Measurements from ENCODE around the gene EMP1.
A peak's percentile ranks its signal among the peaks of the same experiment; 100 is the strongest.

EMP1 gene

GRCh38 chr12:13211191-13211858, 14.8 kb downstream of the EMP1 start:
- H3K4me3 Mint-ChIP-seq: no peak overlapping the region
- peaks cover 7% of the 10 kb centered on the region for H3K27me3 Mint-ChIP-seq
- ATAC-seq (ENCODE audit: low read depth) (no peak), DNase-seq (ENCODE audit: low spot score in 2 of 2) (no peak)
- H3K4me1 Mint-ChIP-seq: peaks cover 4% of the 10 kb centered on the region
- H3K36me3 Mint-ChIP-seq: no peaks in the 10 kb centered on the region
- H3K27ac Mint-ChIP-seq: no peak overlapping the region
- H3K9me3 Mint-ChIP-seq: no peaks in the 10 kb centered on the region

DNA sequence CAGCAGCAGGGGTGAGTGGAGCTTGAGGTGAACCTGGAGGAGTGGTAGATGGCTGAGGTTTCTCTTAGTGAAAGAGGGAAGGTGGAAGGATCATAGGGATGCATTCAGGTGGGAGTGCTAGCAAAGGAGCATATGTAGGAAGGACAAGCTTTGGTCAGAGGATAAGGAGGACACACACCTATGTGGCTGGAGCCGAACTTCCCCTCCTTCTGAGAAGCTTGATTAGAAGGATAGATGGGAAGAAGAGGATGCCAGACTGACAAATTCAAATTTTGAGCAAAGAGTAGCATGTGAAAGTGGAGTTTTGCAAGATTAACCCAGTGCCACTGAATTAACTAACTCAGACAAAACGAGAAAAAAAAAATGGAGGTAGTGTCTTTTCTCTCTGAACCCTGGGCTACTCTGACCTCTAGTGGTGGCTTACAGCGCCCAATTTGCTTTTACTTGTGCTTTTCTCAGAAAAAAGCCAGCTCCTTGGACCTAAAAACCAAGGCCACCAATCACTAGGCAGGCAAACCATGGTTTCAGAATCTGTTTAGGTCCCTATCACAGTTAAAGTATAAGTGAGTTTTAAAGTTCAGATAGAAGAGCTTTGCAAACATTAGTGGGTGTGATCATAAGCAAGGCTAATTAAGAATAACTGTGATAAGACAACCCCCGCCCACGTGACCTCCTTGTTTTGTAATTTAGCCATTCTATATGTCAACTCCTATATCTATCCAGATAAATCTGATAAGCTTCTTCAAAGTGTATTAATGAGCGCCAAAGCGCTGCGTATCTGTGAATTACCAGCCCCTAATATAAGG, 15.5 kb downstream of the EMP1 start:
- no peak overlapping the region for H3K27ac Mint-ChIP-seq
- peaks cover 4% of the 10 kb centered on the region for H3K4me1 Mint-ChIP-seq
- no peaks in the 10 kb centered on the region for H3K9me3 Mint-ChIP-seq
- peaks cover 7% of the 10 kb centered on the region for H3K27me3 Mint-ChIP-seq
- no peak overlapping the region for H3K4me3 Mint-ChIP-seq
- DNase-seq (ENCODE audit: low spot score in 2 of 2): peak; percentile 68 to 76
- peak; percentile 82 for ATAC-seq (ENCODE audit: low read depth)
- H3K36me3 Mint-ChIP-seq: no peaks in the 10 kb centered on the region

DNA sequence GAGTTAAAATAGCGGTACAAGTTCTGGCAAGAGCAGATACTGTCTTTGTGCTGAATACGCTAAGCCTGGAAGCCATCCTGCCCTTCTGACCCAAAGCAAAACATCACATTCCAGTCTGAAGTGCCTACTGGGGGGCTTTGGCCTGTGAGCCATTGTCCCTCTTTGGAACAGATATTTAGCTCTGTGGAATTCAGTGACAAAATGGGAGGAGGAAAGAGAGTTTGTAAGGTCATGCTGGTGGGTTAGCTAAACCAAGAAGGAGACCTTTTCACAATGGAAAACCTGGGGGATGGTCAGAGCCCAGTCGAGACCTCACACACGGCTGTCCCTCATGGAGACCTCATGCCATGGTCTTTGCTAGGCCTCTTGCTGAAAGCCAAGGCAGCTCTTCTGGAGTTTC, 18.5 kb downstream of the EMP1 start:
- Mint-ChIP-seq H3K9me3 (peaks cover 2% of the 10 kb centered on the region), H3K27me3 (peaks cover 4% of the 10 kb centered on the region), H3K27ac (no peak overlapping the region), H3K4me3 (no peak overlapping the region), H3K4me1 (peaks cover 4% of the 10 kb centered on the region), H3K36me3 (peaks cover 2% of the 10 kb centered on the region)
- no peak for ATAC-seq (ENCODE audit: low read depth)
- no peak for DNase-seq (ENCODE audit: low spot score in 2 of 2)

GRCh38 chr12:13218641-13219040, 22.1 kb downstream of the EMP1 start:
- peaks cover 3% of the 10 kb centered on the region for H3K9me3 Mint-ChIP-seq
- DNase-seq (ENCODE audit: low spot score in 2 of 2): no peak
- H3K36me3 Mint-ChIP-seq: peaks cover 2% of the 10 kb centered on the region
- H3K27me3 Mint-ChIP-seq: peaks cover 9% of the 10 kb centered on the region
- no peak overlapping the region for H3K27ac Mint-ChIP-seq
- H3K4me3 Mint-ChIP-seq: no peak overlapping the region
- no peak for ATAC-seq (ENCODE audit: low read depth)
- H3K4me1 Mint-ChIP-seq: no peaks in the 10 kb centered on the region

- H3K36me3 Mint-ChIP-seq: peaks cover 2% of the 10 kb centered on the region
- H3K4me3 Mint-ChIP-seq: no peak overlapping the region
- H3K27ac Mint-ChIP-seq: no peak overlapping the region
Observed at GRCh38 chr12:13219320-13219719, 22.8 kb downstream of the EMP1 start.

GRCh38 chr12:13220838-13221237, 24.3 kb downstream of the EMP1 start:
- H3K9me3 Mint-ChIP-seq: peaks cover 3% of the 10 kb centered on the region
- no peak overlapping the region for H3K27ac Mint-ChIP-seq
- DNase-seq (ENCODE audit: low spot score in 2 of 2) (no peak), ATAC-seq (ENCODE audit: low read depth) (no peak)
- no peak overlapping the region for H3K4me3 Mint-ChIP-seq
- H3K4me1 Mint-ChIP-seq: no peaks in the 10 kb centered on the region
- peaks cover 2% of the 10 kb centered on the region for H3K36me3 Mint-ChIP-seq
- peaks cover 17% of the 10 kb centered on the region for H3K27me3 Mint-ChIP-seq

More at GRCh38 chr12:13219320-13219719, 22.8 kb downstream of the EMP1 start:
- DNase-seq (ENCODE audit: low spot score in 2 of 2) (no peak), ATAC-seq (ENCODE audit: low read depth) (no peak)
- H3K4me1 Mint-ChIP-seq: no peaks in the 10 kb centered on the region
- peaks cover 14% of the 10 kb centered on the region for H3K27me3 Mint-ChIP-seq
- peaks cover 3% of the 10 kb centered on the region for H3K9me3 Mint-ChIP-seq

- no peak overlapping the region for H3K27ac Mint-ChIP-seq
- H3K4me1 Mint-ChIP-seq: no peaks in the 10 kb centered on the region
- H3K9me3 Mint-ChIP-seq: peaks cover 3% of the 10 kb centered on the region
- no peak for ATAC-seq (ENCODE audit: low read depth)
- no peak for DNase-seq (ENCODE audit: low spot score in 2 of 2)
- no peak overlapping the region for H3K4me3 Mint-ChIP-seq
- H3K27me3 Mint-ChIP-seq: peaks cover 17% of the 10 kb centered on the region
- peaks cover 2% of the 10 kb centered on the region for H3K36me3 Mint-ChIP-seq
Observed at GRCh38 chr12:13222076-13222475, 25.6 kb downstream of the EMP1 start.

- peaks cover 3% of the 10 kb centered on the region for H3K9me3 Mint-ChIP-seq
Observed at GRCh38 chr12:13223179-13223804, 26.8 kb downstream of the EMP1 start.

DNA sequence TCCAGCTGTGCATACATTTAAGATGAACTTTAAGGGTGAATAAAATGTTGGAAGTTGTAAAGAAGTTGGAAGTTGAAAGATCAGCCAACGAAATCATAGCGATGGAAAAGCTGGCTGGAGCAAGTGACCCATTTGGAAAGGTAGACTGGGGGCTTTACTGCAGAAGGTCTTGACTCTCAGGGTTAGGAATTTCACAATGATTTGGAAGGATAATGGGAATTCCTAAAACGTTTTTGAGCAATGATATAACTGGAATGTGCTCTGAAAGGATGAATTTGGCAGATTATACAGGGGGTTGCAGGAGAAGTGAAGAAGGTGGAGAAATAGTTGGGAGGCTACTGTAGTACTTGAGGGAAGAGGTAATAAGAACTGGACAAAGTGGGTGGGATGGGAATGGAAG, 27.4 kb downstream of the EMP1 start:
- Mint-ChIP-seq H3K9me3 (peaks cover 3% of the 10 kb centered on the region), H3K36me3 (peaks cover 2% of the 10 kb centered on the region), H3K27ac (no peak overlapping the region), H3K4me1 (no peaks in the 10 kb centered on the region), H3K27me3 (peaks cover 16% of the 10 kb centered on the region), H3K4me3 (no peak overlapping the region)
- DNase-seq (ENCODE audit: low spot score in 2 of 2): no peak
- no peak for ATAC-seq (ENCODE audit: low read depth)

More at GRCh38 chr12:13223179-13223804, 26.8 kb downstream of the EMP1 start:
- DNase-seq (ENCODE audit: low spot score in 2 of 2): no peak
- H3K27ac Mint-ChIP-seq: no peak overlapping the region
- H3K4me1 Mint-ChIP-seq: no peaks in the 10 kb centered on the region
- H3K36me3 Mint-ChIP-seq: peaks cover 2% of the 10 kb centered on the region
- no peak overlapping the region for H3K4me3 Mint-ChIP-seq
- H3K27me3 Mint-ChIP-seq: peaks cover 16% of the 10 kb centered on the region
- ATAC-seq (ENCODE audit: low read depth): no peak

GRCh38 chr12:13227191-13227590, 30.7 kb downstream of the EMP1 start:
- H3K27me3 Mint-ChIP-seq: peaks cover 16% of the 10 kb centered on the region
- no peaks in the 10 kb centered on the region for H3K36me3 Mint-ChIP-seq
- no peak overlapping the region for H3K27ac Mint-ChIP-seq
- ATAC-seq (ENCODE audit: low read depth) (no peak), DNase-seq (ENCODE audit: low spot score in 2 of 2) (no peak)
- H3K4me1 Mint-ChIP-seq: no peaks in the 10 kb centered on the region
- no peak overlapping the region for H3K4me3 Mint-ChIP-seq
- H3K9me3 Mint-ChIP-seq: no peaks in the 10 kb centered on the region

DNA sequence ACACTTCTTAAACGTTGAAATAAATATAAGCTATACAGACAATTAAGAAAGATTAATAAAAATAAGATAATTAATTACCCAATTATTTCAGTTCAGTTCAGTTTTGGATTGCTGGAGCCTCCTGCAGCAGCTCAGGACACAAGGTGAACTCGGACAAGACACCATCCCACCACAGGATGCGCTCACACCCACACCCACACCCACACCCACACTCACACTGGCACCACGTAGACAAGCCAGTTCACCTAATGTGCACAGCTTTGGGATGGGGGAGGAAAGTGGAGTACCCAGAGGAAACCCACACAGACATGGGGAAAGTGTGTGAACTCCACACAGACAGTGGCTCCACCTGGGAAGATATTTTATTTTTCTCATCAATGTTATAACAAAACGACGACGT, 32.1 kb downstream of the EMP1 start:
- ATAC-seq (ENCODE audit: low read depth): no peak
- DNase-seq (ENCODE audit: low spot score in 2 of 2): no peak
- no peaks in the 10 kb centered on the region for H3K9me3 Mint-ChIP-seq
- no peak overlapping the region for H3K27ac Mint-ChIP-seq
- no peaks in the 10 kb centered on the region for H3K36me3 Mint-ChIP-seq
- H3K4me3 Mint-ChIP-seq: no peak overlapping the region
- H3K4me1 Mint-ChIP-seq: no peaks in the 10 kb centered on the region
- H3K27me3 Mint-ChIP-seq: peaks cover 14% of the 10 kb centered on the region

DNA sequence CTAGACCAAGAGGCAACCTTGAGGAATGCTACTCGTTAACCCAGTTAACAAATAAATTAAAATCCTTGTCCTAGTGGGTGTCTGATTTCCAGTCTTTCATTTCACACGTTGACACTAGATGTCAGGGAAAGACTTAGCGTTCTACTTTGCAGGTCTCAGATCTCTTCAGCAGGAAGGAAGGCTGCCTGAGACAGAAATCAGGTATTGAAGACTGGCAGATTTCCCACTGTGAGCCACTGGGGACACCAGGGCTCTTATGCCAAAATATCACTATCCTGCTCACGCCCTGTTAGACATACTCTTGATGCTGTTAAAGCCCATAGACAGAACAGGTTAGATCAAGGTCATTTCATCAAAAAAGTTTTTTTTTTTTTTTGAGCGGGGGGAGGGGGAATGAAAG, 33.0 kb downstream of the EMP1 start:
- Mint-ChIP-seq H3K9me3 (no peaks in the 10 kb centered on the region), H3K27me3 (peaks cover 9% of the 10 kb centered on the region), H3K4me1 (no peaks in the 10 kb centered on the region), H3K4me3 (no peak overlapping the region), H3K36me3 (no peaks in the 10 kb centered on the region), H3K27ac (no peak overlapping the region)
- ATAC-seq (ENCODE audit: low read depth): no peak
- no peak for DNase-seq (ENCODE audit: low spot score in 2 of 2)

DNA sequence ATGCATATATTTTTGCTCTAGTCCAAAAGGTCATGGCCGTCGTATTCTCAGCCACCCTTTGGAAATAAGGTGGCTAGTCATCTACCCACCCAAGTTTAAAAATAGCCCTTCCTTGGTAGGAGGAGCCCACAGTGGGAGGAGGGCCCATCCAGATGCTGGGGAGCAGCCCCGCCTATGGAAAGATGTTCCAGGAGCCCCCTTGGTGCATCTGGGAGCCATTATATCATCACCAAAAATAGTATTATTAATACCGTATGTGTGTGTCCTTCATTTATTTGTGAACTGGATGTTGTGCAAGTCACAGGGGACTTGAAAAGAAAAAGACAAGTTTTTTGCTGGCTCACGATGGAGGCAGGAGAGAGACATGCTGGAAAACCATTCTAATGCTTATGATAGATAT, 34.0 kb downstream of the EMP1 start:
- Mint-ChIP-seq H3K36me3 (no peaks in the 10 kb centered on the region), H3K4me1 (no peaks in the 10 kb centered on the region), H3K4me3 (no peak overlapping the region), H3K9me3 (no peaks in the 10 kb centered on the region), H3K27ac (no peak overlapping the region), H3K27me3 (peaks cover 8% of the 10 kb centered on the region)
- DNase-seq (ENCODE audit: low spot score in 2 of 2) (no peak), ATAC-seq (ENCODE audit: low read depth) (no peak)

GRCh38 chr12:13233830-13234641, 37.5 kb downstream of the EMP1 start:
- no peak overlapping the region for H3K27ac Mint-ChIP-seq

More at GRCh38 chr12:13233830-13234641, 37.5 kb downstream of the EMP1 start:
- H3K36me3 Mint-ChIP-seq: no peaks in the 10 kb centered on the region
- no peaks in the 10 kb centered on the region for H3K9me3 Mint-ChIP-seq
- ATAC-seq (ENCODE audit: low read depth) (peak; percentile 38), DNase-seq (ENCODE audit: low spot score in 2 of 2) (peak; percentile 11 to 35)
- no peak overlapping the region for H3K4me3 Mint-ChIP-seq
- peaks cover 13% of the 10 kb centered on the region for H3K27me3 Mint-ChIP-seq
- no peaks in the 10 kb centered on the region for H3K4me1 Mint-ChIP-seq
